ENCODE measurements around the gene EOLA2. TPM values are rescaled to one million over a fixed set of nuclear protein-coding genes. Genes with fewer than 3 reads are reported as not detected.
"Not testable (repeated sequence)": the region's sequence is repeated elsewhere in the genome, so short reads cannot be mapped to it uniquely, and the experiment has no call there.

The EOLA2 gene
- polyA plus RNA-seq (ENCODE audit: insufficient read length in 4 of 4), result 10 to 100 TPM; 27.2 to 33.7 (median 30.0) TPM

- DNase-seq (ENCODE audit: low read depth in 4 of 4, low spot score in 2 of 4), result peak; percentile 82 to 91 (median 86)
These were observed at the start of gene EOLA2 for GRCh38 chrX:149938427-149938880. Gene EOLA2 (minus strand): TSS chrX:149938491. CDS start chrX:149933874, 4,617 bp downstream.

GRCh38 chrX:149987613-149988012 is 49.3 kb upstream of the EOLA2 start:
- DNase-seq (ENCODE audit: low read depth in 4 of 4, low spot score in 2 of 4), result no peak

- DNase-seq (ENCODE audit: low read depth in 4 of 4, low spot score in 2 of 4), result no peak
These were observed 46.1 kb upstream of the EOLA2 start for GRCh38 chrX:149984411-149984810.

GRCh38 chrX:149982310-149982709 is 44.0 kb upstream of the EOLA2 start:
- DNase-seq (ENCODE audit: low read depth in 4 of 4, low spot score in 2 of 4), result no peak

GRCh38 chrX:149979126-149979644 is 40.9 kb upstream of the EOLA2 start:
- no peak for DNase-seq (ENCODE audit: low read depth in 4 of 4, low spot score in 2 of 4)

- DNase-seq (ENCODE audit: low read depth in 4 of 4, low spot score in 2 of 4), result no peak
These were observed 24.8 kb upstream of the EOLA2 start for GRCh38 chrX:149962859-149963757.

GRCh38 chrX:149962010-149962409 is 23.7 kb upstream of the EOLA2 start:
- no peak for DNase-seq (ENCODE audit: low read depth in 4 of 4, low spot score in 2 of 4)

- no peak for DNase-seq (ENCODE audit: low read depth in 4 of 4, low spot score in 2 of 4)
These were observed 23.3 kb upstream of the EOLA2 start for GRCh38 chrX:149961572-149961971.

- no peak for DNase-seq (ENCODE audit: low read depth in 4 of 4, low spot score in 2 of 4)
These were observed 12.4 kb upstream of the EOLA2 start for GRCh38 chrX:149950681-149951080.

- DNase-seq (ENCODE audit: low read depth in 4 of 4, low spot score in 2 of 4), result no peak
These were observed 11.6 kb upstream of the EOLA2 start for GRCh38 chrX:149949743-149950436.

- no peak for DNase-seq (ENCODE audit: low read depth in 4 of 4, low spot score in 2 of 4)
These were observed 9.7 kb upstream of the EOLA2 start for GRCh38 chrX:149948016-149948415.

- DNase-seq (ENCODE audit: low read depth in 4 of 4, low spot score in 2 of 4), result not testable (repeated sequence)
These were observed 8.6 kb upstream of the EOLA2 start for GRCh38 chrX:149946932-149947331.

GRCh38 chrX:149945820-149946219 is 7.5 kb upstream of the EOLA2 start:
- DNase-seq (ENCODE audit: low read depth in 4 of 4, low spot score in 2 of 4), result not testable (repeated sequence)

- DNase-seq (ENCODE audit: low read depth in 4 of 4, low spot score in 2 of 4), result not testable (repeated sequence)
These were observed 6.9 kb upstream of the EOLA2 start for GRCh38 chrX:149945087-149945670.

GRCh38 chrX:149940674-149941024 is 2.4 kb upstream of the EOLA2 start:
- not testable (repeated sequence) for DNase-seq (ENCODE audit: low read depth in 4 of 4, low spot score in 2 of 4)

- DNase-seq (ENCODE audit: low read depth in 4 of 4, low spot score in 2 of 4), result peak; percentile 67 to 88 (median 80)
These were observed 1.8 kb upstream of the EOLA2 start for GRCh38 chrX:149939905-149940673.

GRCh38 chrX:149939655-149939904 is 1.3 kb upstream of the EOLA2 start:
- peak in 1 of 4 donors; percentile 39 for DNase-seq (ENCODE audit: low read depth in 4 of 4, low spot score in 2 of 4)

GRCh38 chrX:149938881-149939654 is 777 bp upstream of the EOLA2 start:
- DNase-seq (ENCODE audit: low read depth in 4 of 4, low spot score in 2 of 4), result peak in 3 of 4 donors; percentile 66 to 84 (median 71)

- DNase-seq (ENCODE audit: low read depth in 4 of 4, low spot score in 2 of 4), result no peak
These were observed 342 bp downstream of the EOLA2 start for GRCh38 chrX:149937871-149938426.
